H1 (cell line): ENCODE results near the gene MAD2L2. TPM values are rescaled to one million over a fixed set of nuclear protein-coding genes. Genes with fewer than 3 reads are reported as not detected.

ENCODE experiments used
- ASH2L ChIP-seq: fragments of 200-600, 300-600 bp; sonication (generic); IDR thresholded peaks from one replicate; pipeline ENCODE4 v1.7.1; 2017; ENCODE audit warnings: low read length
- FOSL1 ChIP-seq: IDR thresholded peaks from 2 replicates; pipeline ENCODE4 v1.6.1; 2011; ENCODE audit warnings: mild to moderate bottlenecking, low read depth, low read length, moderate library complexity; ENCODE audit not compliant: insufficient read depth
- JUND ChIP-seq: IDR thresholded peaks from 2 replicates; pipeline ENCODE4 v1.6.1; 2011; ENCODE audit warnings: mild to moderate bottlenecking, improper control_type of control experiment, low read length
- polyA plus RNA-seq, 7 experiments: library from polyadenylated mRNA; depleted of rRNA in 3 of 7; stranded (reverse) in 5 of 7; unstranded in 2 of 7; fragments of >200 nt in 5 of 7; fragments of 200-250 nt in 2 of 7; gene quantifications; 1 replicate in 5 of 7; 2 replicates in 1 of 7; 4 replicates in 1 of 7; pipeline versions ENCODE4 v1.2.1 to v1.2.3, GENCODE V29; 2011 to 2013; ENCODE audit warnings: missing spikeins in 2 of 7, mixed read lengths in 2 of 7
- total RNA-seq: library from RNA; stranded (reverse); fragmentation: NEBNext Ultra II Directional; extraction: Animal tissue kit (Norgen Biotek cat#: 25700); gene quantifications from 2 replicates; pipeline ENCODE4 v1.2.1, GENCODE V29; 2021
- TF ChIP-seq, protein P1 (sequence below): IDR thresholded peaks from 2 replicates; pipeline ENCODE4 v1.6.1; 2011; ENCODE audit warnings: low read depth, mild to moderate bottlenecking, low read length; ENCODE audit not compliant: insufficient read depth

Gene MAD2L2
- total and polyA plus RNA-seq, 2 of the 8 experiments (the other 6 are each of a cell fraction or from before 2014, with no cell fraction given): 310 to 469 TPM

DNA sequence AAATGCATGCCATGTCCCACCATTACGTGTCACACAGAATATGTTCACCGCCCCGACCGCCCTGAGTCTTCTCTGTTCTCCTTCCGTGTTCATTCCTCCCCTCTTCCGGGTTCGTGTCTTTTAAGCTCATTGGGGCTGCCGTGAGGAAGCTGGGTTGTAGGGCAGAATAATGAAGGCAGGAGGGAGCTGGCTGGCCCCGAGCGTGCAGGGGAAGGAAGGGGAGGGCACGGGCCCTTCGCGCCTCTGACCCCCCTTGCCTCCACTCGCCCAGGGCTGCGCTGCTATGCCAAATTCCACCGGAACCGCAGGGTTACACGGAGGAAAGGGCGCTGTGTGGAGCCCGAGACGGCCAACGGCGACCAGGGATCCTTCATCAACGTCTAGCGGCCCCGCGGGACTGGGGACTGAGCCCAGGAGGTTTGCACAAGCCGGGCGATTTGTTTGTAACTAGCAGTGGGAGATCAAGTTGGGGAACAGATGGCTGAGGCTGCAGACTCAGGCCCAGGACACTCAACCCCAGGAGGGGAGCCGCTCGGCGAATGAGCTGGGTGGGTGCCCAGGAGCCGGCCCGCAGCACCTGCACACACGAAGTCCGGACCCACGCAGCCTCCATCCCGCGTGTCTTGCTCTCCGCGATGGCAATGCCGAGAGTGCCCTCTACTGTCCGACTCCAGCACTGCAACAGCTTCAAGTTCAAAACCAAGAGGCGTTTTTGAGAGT, 38.5 kb upstream of the MAD2L2 start (continued):
- TF ChIP-seq JUND: no peak
- TF ChIP-seq, protein P1, sequence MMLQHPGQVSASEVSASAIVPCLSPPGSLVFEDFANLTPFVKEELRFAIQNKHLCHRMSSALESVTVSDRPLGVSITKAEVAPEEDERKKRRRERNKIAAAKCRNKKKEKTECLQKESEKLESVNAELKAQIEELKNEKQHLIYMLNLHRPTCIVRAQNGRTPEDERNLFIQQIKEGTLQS: no peak
- peak; percentile 61 for TF ChIP-seq ASH2L
- no peak for TF ChIP-seq FOSL1
